ENCODE measurements around the gene RIPOR2.

- TF ChIP-seq, protein P1, sequence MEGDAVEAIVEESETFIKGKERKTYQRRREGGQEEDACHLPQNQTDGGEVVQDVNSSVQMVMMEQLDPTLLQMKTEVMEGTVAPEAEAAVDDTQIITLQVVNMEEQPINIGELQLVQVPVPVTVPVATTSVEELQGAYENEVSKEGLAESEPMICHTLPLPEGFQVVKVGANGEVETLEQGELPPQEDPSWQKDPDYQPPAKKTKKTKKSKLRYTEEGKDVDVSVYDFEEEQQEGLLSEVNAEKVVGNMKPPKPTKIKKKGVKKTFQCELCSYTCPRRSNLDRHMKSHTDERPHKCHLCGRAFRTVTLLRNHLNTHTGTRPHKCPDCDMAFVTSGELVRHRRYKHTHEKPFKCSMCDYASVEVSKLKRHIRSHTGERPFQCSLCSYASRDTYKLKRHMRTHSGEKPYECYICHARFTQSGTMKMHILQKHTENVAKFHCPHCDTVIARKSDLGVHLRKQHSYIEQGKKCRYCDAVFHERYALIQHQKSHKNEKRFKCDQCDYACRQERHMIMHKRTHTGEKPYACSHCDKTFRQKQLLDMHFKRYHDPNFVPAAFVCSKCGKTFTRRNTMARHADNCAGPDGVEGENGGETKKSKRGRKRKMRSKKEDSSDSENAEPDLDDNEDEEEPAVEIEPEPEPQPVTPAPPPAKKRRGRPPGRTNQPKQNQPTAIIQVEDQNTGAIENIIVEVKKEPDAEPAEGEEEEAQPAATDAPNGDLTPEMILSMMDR (IDR thresholded peaks at IDR 0.05): no peak
- TF ChIP-seq POLR2A (IDR thresholded peaks at IDR 0.05): no peak
These were observed 35.8 kb downstream of the RIPOR2 start for GRCh38 chr6:24899997-24900325.
